Sigmoid colon (tissue), 4 donors: ENCODE data around the gene SHANK1.

Source experiments
- EP300 ChIP-seq, 4 donors: sonication (generic); formaldehyde crosslinking; IDR thresholded peaks; one replicate each; pipeline ENCODE4 v1.6.1; 2017; ENCODE audit warnings: antibody characterized with exemption in 4 of 4
- POLR2A ChIP-seq, 2 donors: fragments of 450-650 bp; IDR thresholded peaks; one replicate each; pipeline ENCODE4 v1.6.1; 2016; ENCODE audit warnings: antibody characterized with exemption in 2 of 2, mild to moderate bottlenecking in 2 of 2, moderate library complexity in 2 of 2
- POLR2AphosphoS5 ChIP-seq, 4 donors: sonication (generic); formaldehyde crosslinking; IDR thresholded peaks; one replicate each; pipeline ENCODE4 v1.6.1; 2017; ENCODE audit warnings: antibody characterized with exemption in 4 of 4
- TF ChIP-seq, protein P1 (sequence below), 4 experiments: fragments of 450-650 bp in 3 of 4; fragments of 200-600 bp in 1 of 4; IDR thresholded peaks; one replicate each; pipeline ENCODE4 v1.5.1; 2016 to 2019; ENCODE audit warnings: antibody characterized with exemption in 4 of 4, mild to moderate bottlenecking in 3 of 4, moderate library complexity in 2 of 4

DNA sequence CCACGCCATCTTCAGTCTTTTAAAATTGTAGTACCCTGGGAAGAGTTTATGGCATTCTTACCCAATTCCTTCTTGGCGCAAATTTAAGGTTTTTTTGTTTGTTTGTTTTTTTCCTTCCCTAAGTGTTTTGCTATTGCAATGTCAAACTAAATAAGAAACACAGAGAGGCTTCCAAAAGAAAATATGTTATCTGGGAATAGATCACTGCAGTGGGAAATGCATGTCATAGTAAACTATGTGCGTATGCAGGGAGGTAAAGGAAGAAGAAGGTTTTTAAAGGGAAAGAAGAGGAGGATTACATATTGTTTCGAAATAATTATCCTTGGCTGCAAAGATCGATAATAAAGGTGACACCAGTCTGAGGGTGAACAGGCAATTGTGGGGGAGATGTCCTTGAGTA, 16.7 kb upstream of the SHANK1 start:
- TF ChIP-seq, protein P1, sequence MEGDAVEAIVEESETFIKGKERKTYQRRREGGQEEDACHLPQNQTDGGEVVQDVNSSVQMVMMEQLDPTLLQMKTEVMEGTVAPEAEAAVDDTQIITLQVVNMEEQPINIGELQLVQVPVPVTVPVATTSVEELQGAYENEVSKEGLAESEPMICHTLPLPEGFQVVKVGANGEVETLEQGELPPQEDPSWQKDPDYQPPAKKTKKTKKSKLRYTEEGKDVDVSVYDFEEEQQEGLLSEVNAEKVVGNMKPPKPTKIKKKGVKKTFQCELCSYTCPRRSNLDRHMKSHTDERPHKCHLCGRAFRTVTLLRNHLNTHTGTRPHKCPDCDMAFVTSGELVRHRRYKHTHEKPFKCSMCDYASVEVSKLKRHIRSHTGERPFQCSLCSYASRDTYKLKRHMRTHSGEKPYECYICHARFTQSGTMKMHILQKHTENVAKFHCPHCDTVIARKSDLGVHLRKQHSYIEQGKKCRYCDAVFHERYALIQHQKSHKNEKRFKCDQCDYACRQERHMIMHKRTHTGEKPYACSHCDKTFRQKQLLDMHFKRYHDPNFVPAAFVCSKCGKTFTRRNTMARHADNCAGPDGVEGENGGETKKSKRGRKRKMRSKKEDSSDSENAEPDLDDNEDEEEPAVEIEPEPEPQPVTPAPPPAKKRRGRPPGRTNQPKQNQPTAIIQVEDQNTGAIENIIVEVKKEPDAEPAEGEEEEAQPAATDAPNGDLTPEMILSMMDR (IDR thresholded peaks at IDR 0.05) = no peak
- TF ChIP-seq POLR2A (IDR thresholded peaks at IDR 0.05) = no peak
- TF ChIP-seq POLR2AphosphoS5 (IDR thresholded peaks at IDR 0.05) = no peak
- TF ChIP-seq EP300 (IDR thresholded peaks at IDR 0.05) = no peak
